ENCODE data around the gene POLR1A. TPM values are rescaled to one million over a fixed set of nuclear protein-coding genes. Genes with fewer than 3 reads are reported as not detected.

Gene POLR1A
- total and polyA plus RNA-seq, 2 of the 13 experiments (the other 11 are each of a cell fraction or from before 2014, with no cell fraction given), result 7.2 to 39.9 TPM

DNA sequence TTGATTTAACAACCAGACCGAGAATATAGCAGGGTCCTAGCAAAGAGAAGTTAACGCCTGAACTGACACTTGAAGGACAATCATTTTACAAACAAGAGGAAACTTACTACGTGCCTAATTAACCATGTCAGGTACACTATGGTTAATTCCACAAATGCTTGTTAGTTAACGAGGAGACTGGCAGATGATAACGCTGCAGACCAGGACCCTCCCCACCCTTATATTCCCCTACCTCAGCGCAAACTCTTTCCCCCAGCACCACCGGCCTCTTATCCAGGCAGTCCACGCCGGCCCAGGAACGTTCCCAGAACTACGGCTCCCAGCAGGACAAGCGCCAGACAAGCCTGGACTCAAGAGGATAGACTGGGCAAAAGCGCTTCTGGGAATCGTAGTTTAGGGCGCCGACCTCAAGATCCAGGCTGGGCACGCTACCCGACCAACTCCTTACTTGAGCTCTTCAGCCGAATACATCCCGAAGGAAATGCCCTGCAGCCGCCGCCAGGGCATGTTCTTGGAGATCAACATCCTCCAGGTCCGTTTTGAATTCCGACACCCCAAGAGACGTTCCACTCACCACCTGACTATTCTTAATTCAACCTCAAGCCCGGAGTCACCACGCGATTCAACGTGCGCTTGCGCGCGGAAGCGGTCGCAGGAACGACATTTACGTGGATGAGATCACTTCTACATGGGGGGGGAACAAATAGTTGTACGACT, at the start of gene POLR1A (continued):
- TF ChIP-seq ZBTB14 (CRISPR knock-in tag; IDR thresholded peaks at IDR 0.05), result no peak
- TF ChIP-seq, protein P1, sequence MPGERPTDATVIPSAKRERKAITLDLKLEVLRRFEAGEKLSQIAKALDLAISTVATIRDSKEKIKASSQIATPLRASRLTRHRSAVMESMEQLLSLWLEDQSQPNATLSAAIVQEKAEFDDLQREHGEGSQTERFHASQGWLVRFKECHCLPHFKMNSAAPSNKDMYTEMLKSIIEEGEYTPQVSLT (CRISPR knock-in tag; IDR thresholded peaks at IDR 0.05; ENCODE audit: borderline replicate concordance, low read depth), result no peak
- TF ChIP-seq FOXK2 (IDR thresholded peaks at IDR 0.05), result no peak
- TF ChIP-seq ZNF512B (CRISPR knock-in tag; IDR thresholded peaks at IDR 0.05; ENCODE audit: borderline replicate concordance), result no peak
- no peak for TF ChIP-seq NR2F1 (CRISPR knock-in tag; IDR thresholded peaks at IDR 0.05)
- TF ChIP-seq EP300 (IDR thresholded peaks at IDR 0.05; ENCODE audit: low read depth in 2 of 2, low read length in 2 of 2), result no peak
- TF ChIP-seq EP300 (CRISPR knock-in tag; IDR thresholded peaks at IDR 0.05; ENCODE audit: borderline replicate concordance), result no peak
- no peak for TF ChIP-seq ZNF513 (CRISPR knock-in tag; conservative IDR thresholded peaks at IDR 0.05)
- TF ChIP-seq ZSCAN29 (CRISPR knock-in tag; conservative IDR thresholded peaks at IDR 0.05), result no peak
- no peak for TF ChIP-seq POGZ (CRISPR knock-in tag; IDR thresholded peaks at IDR 0.05)
- peak; percentile 88 for TF ChIP-seq WIZ (CRISPR knock-in tag; IDR thresholded peaks at IDR 0.05)
- no peak for TF ChIP-seq NFE2L2 (IDR thresholded peaks at IDR 0.05; ENCODE audit: low read length)
- no peak for TF ChIP-seq ZNF230 (CRISPR knock-in tag; IDR thresholded peaks at IDR 0.05)
- TF ChIP-seq KDM6A (CRISPR knock-in tag; IDR thresholded peaks at IDR 0.05; ENCODE audit: low read depth), result no peak
- TF ChIP-seq, protein P2, sequence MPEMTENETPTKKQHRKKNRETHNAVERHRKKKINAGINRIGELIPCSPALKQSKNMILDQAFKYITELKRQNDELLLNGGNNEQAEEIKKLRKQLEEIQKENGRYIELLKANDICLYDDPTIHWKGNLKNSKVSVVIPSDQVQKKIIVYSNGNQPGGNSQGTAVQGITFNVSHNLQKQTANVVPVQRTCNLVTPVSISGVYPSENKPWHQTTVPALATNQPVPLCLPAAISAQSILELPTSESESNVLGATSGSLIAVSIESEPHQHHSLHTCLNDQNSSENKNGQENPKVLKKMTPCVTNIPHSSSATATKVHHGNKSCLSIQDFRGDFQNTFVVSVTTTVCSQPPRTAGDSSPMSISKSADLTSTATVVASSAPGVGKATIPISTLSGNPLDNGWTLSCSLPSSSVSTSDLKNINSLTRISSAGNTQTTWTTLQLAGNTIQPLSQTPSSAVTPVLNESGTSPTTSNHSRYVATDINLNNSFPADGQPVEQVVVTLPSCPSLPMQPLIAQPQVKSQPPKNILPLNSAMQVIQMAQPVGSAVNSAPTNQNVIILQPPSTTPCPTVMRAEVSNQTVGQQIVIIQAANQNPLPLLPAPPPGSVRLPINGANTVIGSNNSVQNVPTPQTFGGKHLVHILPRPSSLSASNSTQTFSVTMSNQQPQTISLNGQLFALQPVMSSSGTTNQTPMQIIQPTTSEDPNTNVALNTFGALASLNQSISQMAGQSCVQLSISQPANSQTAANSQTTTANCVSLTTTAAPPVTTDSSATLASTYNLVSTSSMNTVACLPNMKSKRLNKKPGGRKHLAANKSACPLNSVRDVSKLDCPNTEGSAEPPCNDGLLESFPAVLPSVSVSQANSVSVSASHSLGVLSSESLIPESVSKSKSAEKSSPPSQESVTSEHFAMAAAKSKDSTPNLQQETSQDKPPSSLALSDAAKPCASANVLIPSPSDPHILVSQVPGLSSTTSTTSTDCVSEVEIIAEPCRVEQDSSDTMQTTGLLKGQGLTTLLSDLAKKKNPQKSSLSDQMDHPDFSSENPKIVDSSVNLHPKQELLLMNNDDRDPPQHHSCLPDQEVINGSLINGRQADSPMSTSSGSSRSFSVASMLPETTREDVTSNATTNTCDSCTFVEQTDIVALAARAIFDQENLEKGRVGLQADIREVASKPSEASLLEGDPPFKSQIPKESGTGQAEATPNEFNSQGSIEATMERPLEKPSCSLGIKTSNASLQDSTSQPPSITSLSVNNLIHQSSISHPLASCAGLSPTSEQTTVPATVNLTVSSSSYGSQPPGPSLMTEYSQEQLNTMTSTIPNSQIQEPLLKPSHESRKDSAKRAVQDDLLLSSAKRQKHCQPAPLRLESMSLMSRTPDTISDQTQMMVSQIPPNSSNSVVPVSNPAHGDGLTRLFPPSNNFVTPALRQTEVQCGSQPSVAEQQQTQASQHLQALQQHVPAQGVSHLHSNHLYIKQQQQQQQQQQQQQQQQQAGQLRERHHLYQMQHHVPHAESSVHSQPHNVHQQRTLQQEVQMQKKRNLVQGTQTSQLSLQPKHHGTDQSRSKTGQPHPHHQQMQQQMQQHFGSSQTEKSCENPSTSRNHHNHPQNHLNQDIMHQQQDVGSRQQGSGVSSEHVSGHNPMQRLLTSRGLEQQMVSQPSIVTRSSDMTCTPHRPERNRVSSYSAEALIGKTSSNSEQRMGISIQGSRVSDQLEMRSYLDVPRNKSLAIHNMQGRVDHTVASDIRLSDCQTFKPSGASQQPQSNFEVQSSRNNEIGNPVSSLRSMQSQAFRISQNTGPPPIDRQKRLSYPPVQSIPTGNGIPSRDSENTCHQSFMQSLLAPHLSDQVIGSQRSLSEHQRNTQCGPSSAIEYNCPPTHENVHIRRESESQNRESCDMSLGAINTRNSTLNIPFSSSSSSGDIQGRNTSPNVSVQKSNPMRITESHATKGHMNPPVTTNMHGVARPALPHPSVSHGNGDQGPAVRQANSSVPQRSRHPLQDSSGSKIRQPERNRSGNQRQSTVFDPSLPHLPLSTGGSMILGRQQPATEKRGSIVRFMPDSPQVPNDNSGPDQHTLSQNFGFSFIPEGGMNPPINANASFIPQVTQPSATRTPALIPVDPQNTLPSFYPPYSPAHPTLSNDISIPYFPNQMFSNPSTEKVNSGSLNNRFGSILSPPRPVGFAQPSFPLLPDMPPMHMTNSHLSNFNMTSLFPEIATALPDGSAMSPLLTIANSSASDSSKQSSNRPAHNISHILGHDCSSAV (CRISPR knock-in tag; IDR thresholded peaks at IDR 0.05; ENCODE audit: borderline replicate concordance), result no peak
